IgD-negative memory B cell (primary cell): ENCODE measurements around the gene UMODL1. TPM values are rescaled to one million over a fixed set of nuclear protein-coding genes. Genes with fewer than 3 reads are reported as not detected.

Experiments used
- H3K27ac Mint-ChIP-seq, 3 donors: one replicate each; pipeline ENCODE4 v1.8.0; 2020 to 2022; ENCODE audit warnings: mild to moderate bottlenecking in 3 of 3, mixed read lengths in 3 of 3, moderate library complexity in 1 of 3
- H3K27me3 Mint-ChIP-seq: one replicate; pipeline ENCODE4 v1.8.0; 2021; ENCODE audit warnings: mixed read lengths
- H3K36me3 Mint-ChIP-seq: one replicate; pipeline ENCODE4 v1.8.0; 2020; ENCODE audit warnings: mild to moderate bottlenecking, mixed read lengths
- H3K4me1 Mint-ChIP-seq, 3 donors: one replicate each; pipeline ENCODE4 v1.8.0; 2020 to 2022; ENCODE audit warnings: mixed read lengths in 3 of 3, mild to moderate bottlenecking in 1 of 3
- H3K4me3 Mint-ChIP-seq, 4 donors: one replicate each; pipeline ENCODE4 v1.8.0; 2020 to 2022; ENCODE audit warnings: mild to moderate bottlenecking in 4 of 4, mixed read lengths in 4 of 4, moderate library complexity in 3 of 4
- H3K9me3 Mint-ChIP-seq, 3 donors: one replicate each; pipeline ENCODE4 v1.8.0; 2020 to 2021; ENCODE audit warnings: mixed read lengths in 3 of 3, mild to moderate bottlenecking in 1 of 3
- polyA plus RNA-seq: library from polyadenylated mRNA; unstranded; fragments of 300-500 nt; fragmentation: Illumina TruSeq; gene quantifications from one replicate; pipeline ENCODE4 v1.2.3, GENCODE V29; 2021

UMODL1 gene
- polyA plus RNA-seq, 1 donor from 2014 or later: 0.05 TPM

DNA sequence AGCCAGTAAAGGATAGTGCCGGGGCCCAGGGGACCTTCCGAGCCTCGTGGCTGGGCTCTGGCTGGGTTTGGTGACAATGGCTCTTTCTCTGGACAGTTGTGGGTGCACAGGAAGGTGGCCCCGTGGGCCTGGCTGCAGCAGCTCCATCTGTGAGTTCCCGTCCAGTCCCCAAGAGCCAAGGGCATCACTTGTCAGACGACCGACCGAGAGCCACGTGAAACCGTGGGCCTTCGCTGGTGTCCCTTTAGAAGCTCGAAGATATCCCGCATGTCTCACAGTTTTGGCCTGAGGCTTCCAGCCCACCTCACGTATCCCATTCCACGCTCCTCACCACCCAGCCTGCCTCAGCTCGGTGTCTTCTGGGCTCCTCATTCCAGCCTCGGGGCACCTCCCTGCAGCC is 27.2 kb upstream of the UMODL1 start:
- H3K36me3 Mint-ChIP-seq: no peaks in the 10 kb centered on the region
- H3K4me1 Mint-ChIP-seq: peaks cover 0 to 4% (median 0%) of the 10 kb centered on the region in 3 donors
- H3K27ac Mint-ChIP-seq: no peak overlapping the region
- peaks cover 2% of the 10 kb centered on the region for H3K27me3 Mint-ChIP-seq
- H3K4me3 Mint-ChIP-seq: no peak overlapping the region
- no peaks in the 10 kb centered on the region for H3K9me3 Mint-ChIP-seq

DNA sequence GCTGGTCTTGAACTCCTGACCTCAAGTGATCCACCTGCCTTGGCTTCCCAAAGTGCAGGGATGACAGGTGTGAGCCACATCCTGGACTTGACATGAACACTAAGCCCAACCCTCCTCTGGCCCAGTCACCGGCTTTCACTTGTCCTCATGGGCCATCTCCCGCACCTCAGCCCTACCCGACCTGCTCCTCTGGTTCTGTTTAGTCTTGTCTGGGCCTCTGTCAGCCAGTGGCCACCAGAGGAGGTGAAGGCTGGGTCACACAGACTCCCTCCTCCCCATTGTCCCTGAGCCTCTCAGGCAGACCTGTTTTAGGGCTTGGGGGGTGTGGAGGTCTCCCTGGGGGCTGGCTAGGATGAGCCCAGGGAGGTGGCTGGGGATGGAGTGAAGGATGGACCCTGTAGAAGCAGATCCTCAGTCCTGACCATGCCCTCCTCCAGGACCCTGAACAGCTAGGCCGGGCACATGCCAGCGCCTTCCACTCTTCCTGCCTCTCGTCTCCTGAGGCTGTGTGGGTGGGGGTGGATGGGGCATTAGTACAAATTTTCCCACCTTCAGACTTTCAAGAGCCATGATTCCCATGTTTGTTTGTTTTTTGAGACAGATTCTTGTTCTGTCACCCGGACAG is 26.1 kb upstream of the UMODL1 start:
- Mint-ChIP-seq H3K4me3 (no peak overlapping the region), H3K27ac (peak overlapping the region in 1 of 3 donors; percentile 73), H3K27me3 (peaks cover 2% of the 10 kb centered on the region), H3K36me3 (no peaks in the 10 kb centered on the region), H3K4me1 (peaks cover 0 to 4% (median 2%) of the 10 kb centered on the region in 3 donors), H3K9me3 (no peaks in the 10 kb centered on the region)

DNA sequence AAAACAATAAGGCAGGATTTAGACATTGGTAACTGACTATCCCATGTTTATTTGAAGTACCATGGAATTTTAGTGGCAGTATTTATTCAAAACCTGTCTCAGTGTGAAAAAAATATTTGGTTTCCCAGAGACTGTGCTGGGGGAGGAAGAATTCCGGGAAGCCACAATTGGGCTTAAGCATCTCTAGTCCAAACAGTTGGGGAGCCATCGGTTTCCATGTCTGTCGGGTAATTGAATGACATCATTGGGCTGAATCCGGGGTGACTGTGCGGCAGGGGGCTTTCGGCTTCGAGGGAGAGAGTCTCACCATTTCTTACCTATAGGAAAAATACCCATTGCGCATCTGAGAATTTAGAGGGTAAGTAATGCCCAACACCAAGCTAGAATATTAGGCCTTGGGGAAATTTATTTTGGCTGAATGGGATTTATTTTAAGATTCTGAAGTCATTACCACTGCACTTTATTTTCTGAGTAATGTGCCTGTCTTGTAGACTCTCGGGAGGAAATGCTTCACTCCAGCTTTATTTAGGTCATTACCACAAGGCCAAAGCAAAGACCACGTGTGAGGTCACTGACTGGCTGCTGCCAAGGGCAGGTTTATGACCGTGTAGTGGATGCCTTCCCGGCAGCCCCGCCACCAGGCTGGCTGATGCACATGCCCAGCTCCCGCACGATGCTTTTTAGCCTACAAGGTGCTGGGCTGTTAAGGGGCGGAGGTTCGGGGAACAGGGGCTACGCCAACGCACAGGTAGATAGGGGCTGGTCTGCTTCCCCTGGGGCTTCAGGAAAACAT is 23.1 kb upstream of the UMODL1 start:
- H3K4me1 Mint-ChIP-seq: peaks cover 0 to 4% (median 2%) of the 10 kb centered on the region in 3 donors
- no peaks in the 10 kb centered on the region for H3K36me3 Mint-ChIP-seq
- H3K27ac Mint-ChIP-seq: no peak overlapping the region
- no peaks in the 10 kb centered on the region for H3K9me3 Mint-ChIP-seq
- no peak overlapping the region for H3K4me3 Mint-ChIP-seq
- no peaks in the 10 kb centered on the region for H3K27me3 Mint-ChIP-seq

DNA sequence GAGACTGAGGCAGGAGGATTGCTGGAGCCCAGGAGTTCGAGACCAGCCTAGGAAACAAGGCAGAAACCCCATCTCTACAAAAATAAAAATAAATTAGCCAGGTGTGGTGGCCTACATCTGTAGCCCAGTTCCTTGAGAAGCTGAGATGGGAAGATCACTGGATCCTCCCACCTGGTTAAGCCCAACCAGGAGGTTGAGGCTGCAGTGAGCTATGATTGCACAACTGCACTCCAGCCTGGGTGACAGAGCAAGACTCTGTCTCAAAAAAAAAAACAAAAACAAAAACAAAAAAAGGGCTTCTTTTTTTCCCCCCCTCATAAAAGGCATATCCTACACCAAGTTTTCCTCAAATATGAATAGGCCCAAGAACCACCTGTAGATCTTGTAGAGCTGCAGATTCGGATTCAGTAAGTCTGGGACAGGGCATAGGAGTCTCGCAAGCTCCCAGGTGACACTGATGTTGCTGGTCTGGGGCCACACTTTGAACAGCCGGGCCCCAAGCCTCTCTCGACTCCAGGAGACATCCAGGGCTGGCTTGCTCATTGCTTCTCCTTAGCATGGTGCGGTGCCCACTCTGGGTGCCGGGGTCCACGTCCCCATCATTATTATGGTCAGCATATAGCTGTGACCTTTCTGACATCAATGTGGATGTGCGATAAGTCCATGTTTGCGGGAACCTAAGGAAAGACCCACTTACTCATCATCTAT is 22.1 kb upstream of the UMODL1 start:
- Mint-ChIP-seq H3K27ac (no peak overlapping the region), H3K4me3 (peak overlapping the region in 1 of 4 donors; percentile 41)

DNA sequence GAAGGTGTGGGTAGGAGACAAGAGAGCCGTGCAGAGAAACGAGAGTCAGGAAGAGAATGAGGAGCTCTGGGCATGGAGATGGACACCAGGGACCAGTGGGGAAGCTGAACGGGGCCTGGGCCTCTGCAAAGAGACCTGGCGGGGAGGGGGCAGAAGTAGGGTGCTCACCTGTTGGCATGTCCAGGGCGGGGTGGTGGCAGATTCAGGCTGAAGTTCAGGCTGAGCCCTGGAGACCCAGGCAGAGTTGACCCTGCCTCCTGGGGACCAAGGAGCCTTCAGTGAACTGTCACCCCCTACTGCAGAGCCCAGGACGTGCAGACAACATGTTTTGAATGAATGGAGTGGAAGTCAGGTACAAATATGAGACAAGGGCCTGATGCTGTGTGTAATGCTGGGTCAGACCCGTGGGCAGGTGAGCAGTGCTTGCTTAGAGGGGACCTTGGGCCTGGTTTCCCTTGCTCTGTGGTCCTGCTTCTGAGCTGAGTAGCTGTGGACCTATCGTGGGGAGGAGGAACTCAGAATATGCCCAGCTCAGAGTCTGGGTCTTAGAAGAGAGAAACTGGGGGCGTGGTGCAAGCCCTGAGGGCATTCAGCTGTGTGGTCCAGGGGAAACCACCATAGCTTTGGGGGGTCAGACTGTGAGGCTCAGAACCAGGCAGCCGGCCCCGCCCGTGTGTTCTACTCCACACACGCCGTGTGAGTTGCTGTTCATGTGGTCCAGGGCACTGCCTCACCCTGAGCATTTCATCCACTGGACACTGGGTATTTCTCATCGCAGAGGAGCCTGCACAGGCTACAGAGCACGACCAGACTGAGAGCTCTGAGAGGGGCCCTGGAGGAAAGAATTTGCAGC is 21.3 kb upstream of the UMODL1 start:
- no peaks in the 10 kb centered on the region for H3K36me3 Mint-ChIP-seq
- H3K9me3 Mint-ChIP-seq: peaks cover 0 to 1% (median 0%) of the 10 kb centered on the region in 3 donors
- H3K27me3 Mint-ChIP-seq: no peaks in the 10 kb centered on the region
- peaks cover 0 to 4% (median 2%) of the 10 kb centered on the region in 3 donors for H3K4me1 Mint-ChIP-seq
- H3K4me3 Mint-ChIP-seq: peak overlapping the region in 1 of 4 donors; percentile 41
- no peak overlapping the region for H3K27ac Mint-ChIP-seq

More for the DNA sequence above, 22.1 kb upstream of the UMODL1 start:
- H3K27me3 Mint-ChIP-seq: no peaks in the 10 kb centered on the region
- H3K4me1 Mint-ChIP-seq: peaks cover 0 to 4% (median 2%) of the 10 kb centered on the region in 3 donors
- H3K36me3 Mint-ChIP-seq: no peaks in the 10 kb centered on the region
- peaks cover 0 to 1% (median 0%) of the 10 kb centered on the region in 3 donors for H3K9me3 Mint-ChIP-seq

DNA sequence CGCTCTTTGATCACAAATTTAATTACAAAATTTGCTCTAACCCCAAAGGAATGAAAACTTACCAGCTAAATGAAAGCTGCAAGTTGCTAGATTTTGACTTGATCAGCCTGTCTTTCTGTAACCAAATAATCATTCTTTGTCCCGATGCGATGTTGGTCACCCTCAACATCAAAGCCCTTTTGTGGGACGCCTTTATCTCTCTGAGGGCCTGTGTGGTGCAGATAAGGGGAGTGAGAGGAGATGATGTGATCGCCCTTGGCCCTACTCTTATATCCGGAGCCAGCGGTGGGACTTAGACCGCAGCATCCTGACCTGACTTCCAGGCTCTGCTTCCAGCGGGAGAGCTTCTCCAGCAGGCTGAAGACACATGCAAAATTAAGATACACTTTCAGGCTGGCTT is 19.3 kb upstream of the UMODL1 start:
- peaks cover 1% of the 10 kb centered on the region for H3K27me3 Mint-ChIP-seq
- H3K36me3 Mint-ChIP-seq: no peaks in the 10 kb centered on the region
- H3K4me3 Mint-ChIP-seq: no peak overlapping the region
- H3K9me3 Mint-ChIP-seq: peaks cover 0 to 1% (median under 1%) of the 10 kb centered on the region in 3 donors
- H3K4me1 Mint-ChIP-seq: peaks cover 1 to 10% (median 9%) of the 10 kb centered on the region in 3 donors
- no peak overlapping the region for H3K27ac Mint-ChIP-seq

DNA sequence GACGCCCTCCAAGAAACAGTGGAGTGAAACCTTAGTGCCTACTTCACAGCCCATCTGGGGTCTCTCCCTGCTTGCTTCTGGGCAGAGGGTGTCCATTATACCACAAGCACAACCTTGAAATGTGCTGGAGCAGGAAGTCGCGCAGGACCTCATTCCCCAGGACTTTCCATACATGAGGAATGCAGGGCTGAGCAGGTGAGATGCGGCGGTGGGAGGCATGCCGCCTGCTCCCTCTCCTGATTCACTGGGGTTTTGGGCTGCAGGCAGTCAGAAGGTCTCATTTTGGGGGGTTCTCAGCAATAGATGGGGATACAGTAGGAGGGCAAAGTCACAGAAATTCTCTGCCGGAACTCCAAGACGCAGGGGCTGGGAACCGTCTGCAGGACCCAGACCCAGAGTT is 15.7 kb upstream of the UMODL1 start:
- no peaks in the 10 kb centered on the region for H3K36me3 Mint-ChIP-seq
- peaks cover 0 to 4% (median 1%) of the 10 kb centered on the region in 3 donors for H3K9me3 Mint-ChIP-seq
- no peak overlapping the region for H3K4me3 Mint-ChIP-seq
- no peak overlapping the region for H3K27ac Mint-ChIP-seq
- H3K4me1 Mint-ChIP-seq: peaks cover 14 to 30% (median 28%) of the 10 kb centered on the region in 3 donors
- H3K27me3 Mint-ChIP-seq: peaks cover 1% of the 10 kb centered on the region

DNA sequence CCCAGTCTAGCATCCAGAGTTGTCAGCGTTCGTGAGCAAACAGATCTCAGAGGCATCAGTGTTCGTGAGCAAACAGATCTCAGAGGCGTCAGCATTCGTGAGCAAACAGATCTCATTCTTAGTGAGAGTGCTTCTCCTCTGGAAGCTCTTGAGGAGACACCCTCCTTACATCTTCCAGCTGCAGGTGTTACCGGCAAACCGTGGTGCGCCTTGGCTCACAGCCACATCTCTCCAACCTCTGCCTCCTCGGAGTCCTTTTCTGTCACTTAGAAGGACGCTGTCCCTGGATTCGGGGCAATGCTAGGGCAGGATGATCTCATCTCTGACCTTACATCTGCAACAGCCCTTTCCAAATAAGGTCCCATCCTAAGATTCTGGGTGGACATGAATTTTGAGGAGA is 14.6 kb upstream of the UMODL1 start:
- H3K27ac Mint-ChIP-seq: peak overlapping the region in 1 of 3 donors; percentile 19
- peak overlapping the region in 1 of 4 donors; percentile 44 for H3K4me3 Mint-ChIP-seq
- H3K4me1 Mint-ChIP-seq: peaks cover 22 to 36% (median 34%) of the 10 kb centered on the region in 3 donors
- peaks cover 0 to 4% (median 1%) of the 10 kb centered on the region in 3 donors for H3K9me3 Mint-ChIP-seq
- H3K36me3 Mint-ChIP-seq: no peaks in the 10 kb centered on the region
- peaks cover 1% of the 10 kb centered on the region for H3K27me3 Mint-ChIP-seq

DNA sequence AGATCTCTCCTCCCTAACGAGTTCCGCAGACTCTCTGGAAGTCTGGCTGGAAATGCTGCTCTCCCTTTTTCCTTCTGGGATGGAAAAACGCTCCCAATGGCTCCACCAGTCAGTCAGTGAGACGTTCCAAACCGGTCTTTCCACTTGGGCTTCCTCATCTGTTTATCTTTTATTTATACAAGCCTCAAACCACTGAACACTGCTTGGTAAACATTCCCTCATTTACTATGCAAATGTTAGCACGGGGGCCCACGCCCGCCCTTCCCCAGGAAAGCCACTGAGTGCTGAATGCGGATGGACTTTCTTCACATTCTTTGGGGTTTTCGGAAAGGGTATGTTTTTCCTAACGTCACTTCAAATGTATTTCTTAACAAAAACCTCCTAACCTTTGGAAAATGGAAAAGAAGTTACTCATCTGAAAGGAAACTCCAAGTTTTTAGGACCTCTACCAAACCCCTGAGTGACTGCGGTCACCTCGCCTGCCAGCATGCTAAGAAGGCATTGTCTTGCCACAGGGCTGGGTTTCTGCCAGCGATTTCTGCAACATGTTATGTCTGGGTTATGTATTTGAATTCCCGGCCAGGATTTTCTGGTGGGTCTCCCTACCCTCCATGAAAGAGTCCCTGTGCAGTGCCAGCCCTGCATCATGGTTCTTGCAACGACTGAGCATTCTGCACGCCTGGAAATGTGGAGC is 14.0 kb upstream of the UMODL1 start:
- H3K9me3 Mint-ChIP-seq: peaks cover 0 to 4% (median 1%) of the 10 kb centered on the region in 3 donors
- peaks cover 1% of the 10 kb centered on the region for H3K27me3 Mint-ChIP-seq
- H3K36me3 Mint-ChIP-seq: no peaks in the 10 kb centered on the region
- peak overlapping the region in 2 of 3 donors; percentile 19 to 87 for H3K27ac Mint-ChIP-seq
- H3K4me1 Mint-ChIP-seq: peaks cover 29 to 40% (median 40%) of the 10 kb centered on the region in 3 donors
- H3K4me3 Mint-ChIP-seq: peak overlapping the region in 3 of 4 donors; percentile 19 to 83 (median 77)

DNA sequence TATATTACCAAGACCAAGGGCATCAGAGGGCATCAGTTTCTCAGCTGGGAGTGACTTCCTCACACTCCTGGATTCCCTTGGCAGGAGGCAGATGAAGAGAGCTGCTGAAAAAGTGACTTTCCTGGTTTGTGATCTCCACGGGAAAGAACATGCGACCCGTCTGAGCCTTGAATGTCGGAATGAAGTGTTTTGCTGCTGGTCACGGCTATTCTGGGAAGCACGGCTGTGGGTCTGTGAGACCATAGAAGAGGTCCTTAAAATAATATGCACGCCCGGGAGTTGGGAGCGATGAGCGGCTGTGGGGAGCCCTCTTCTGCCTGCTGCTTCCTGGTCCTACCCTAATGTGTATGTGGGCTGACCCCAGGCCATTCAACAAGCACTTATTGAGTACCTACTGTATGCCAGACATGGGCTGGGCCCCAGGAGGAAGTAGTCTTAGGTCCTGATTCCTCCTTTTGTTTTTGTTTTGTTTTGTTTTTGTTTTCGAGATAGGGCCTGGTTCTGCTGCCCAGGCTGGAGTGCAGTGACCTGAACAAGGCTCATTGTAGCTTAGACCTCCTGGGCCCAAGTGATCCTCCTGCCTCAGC is 13.2 kb upstream of the UMODL1 start:
- Mint-ChIP-seq H3K27me3 (peaks cover 1% of the 10 kb centered on the region), H3K9me3 (peaks cover 0 to 4% (median 1%) of the 10 kb centered on the region in 3 donors), H3K27ac (peak overlapping the region; percentile 15 to 87 (median 19)), H3K4me1 (peaks cover 31 to 46% (median 44%) of the 10 kb centered on the region in 3 donors), H3K4me3 (peak overlapping the region in 3 of 4 donors; percentile 19 to 83 (median 77)), H3K36me3 (no peaks in the 10 kb centered on the region)

DNA sequence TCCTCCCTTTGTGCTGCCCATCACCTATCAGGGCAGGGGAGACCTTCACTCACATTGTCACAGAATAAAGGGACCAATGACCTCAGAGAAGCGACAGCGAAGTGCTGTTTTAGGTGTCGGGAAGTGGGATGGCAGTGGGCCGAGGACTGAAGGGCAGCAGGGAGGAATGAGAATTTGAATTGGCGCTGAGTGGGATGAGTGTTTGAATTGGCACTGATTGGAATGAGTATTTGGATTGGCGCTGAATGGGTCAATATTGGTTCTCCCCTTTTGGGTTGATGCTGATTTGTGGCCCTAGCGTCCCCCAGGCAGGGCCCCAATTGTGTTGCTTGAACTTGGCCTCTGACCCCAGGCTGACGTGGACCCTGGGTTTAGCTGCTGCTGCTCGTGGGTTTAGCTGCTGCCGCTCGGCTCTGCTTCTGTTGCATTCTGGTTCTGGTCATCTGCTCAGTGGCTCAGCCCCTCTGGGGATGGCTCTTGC is 12.4 kb upstream of the UMODL1 start:
- peaks cover 0 to 4% (median 0%) of the 10 kb centered on the region in 3 donors for H3K9me3 Mint-ChIP-seq
- H3K36me3 Mint-ChIP-seq: no peaks in the 10 kb centered on the region
- peak overlapping the region in 1 of 4 donors; percentile 81 for H3K4me3 Mint-ChIP-seq
- H3K27ac Mint-ChIP-seq: peak overlapping the region in 1 of 3 donors; percentile 84
- H3K4me1 Mint-ChIP-seq: peaks cover 34 to 50% (median 46%) of the 10 kb centered on the region in 3 donors
- H3K27me3 Mint-ChIP-seq: peaks cover 1% of the 10 kb centered on the region

DNA sequence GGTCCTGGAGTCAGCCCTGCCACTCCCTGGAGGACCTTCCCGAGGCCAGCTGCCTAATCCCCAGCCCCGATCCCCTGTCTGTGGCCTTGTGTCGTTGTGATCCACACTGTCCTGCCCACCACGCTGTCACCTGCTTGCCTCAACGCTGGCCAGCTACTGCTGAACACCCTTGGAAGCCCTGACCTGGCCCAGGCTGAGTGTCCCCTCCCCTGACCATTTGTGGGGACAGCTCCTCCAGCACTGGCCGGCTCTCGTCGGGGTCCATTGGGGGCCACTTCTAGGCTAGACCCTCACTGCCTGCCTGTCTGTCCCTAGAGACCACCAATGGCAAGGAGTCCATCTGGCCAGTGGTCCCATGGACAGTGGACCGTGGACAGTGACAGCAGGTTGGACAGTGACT is 12.0 kb upstream of the UMODL1 start:
- Mint-ChIP-seq H3K36me3 (no peaks in the 10 kb centered on the region), H3K4me3 (peak overlapping the region in 1 of 4 donors; percentile 81), H3K9me3 (peaks cover 0 to 4% (median 0%) of the 10 kb centered on the region in 3 donors), H3K4me1 (peaks cover 38 to 54% (median 47%) of the 10 kb centered on the region in 3 donors), H3K27me3 (peaks cover 1% of the 10 kb centered on the region), H3K27ac (no peak overlapping the region)

DNA sequence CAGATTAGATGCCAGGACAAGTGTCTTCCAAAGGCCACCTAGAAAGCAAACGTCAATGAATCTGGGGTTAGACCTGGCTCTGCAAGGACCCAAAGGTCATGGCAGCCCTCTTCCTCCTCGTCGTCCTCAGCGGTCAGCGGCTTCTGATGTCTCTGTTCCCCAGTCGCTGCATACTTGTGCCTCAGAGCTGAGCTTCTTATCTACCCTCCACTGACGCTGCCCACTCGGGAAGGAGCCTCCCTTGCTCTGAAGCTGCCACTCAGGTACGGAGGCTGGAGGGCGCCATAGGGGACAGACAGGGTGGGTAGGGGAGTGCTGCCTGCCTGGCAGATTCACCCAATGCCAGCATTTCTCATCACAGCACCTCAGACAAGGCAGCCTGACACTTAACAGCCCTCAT is 11.4 kb upstream of the UMODL1 start:
- Mint-ChIP-seq H3K27ac (peak overlapping the region in 1 of 3 donors; percentile 19), H3K4me1 (peaks cover 41 to 59% (median 51%) of the 10 kb centered on the region in 3 donors), H3K9me3 (peaks cover 0 to 4% (median 0%) of the 10 kb centered on the region in 3 donors), H3K36me3 (no peaks in the 10 kb centered on the region), H3K4me3 (peak overlapping the region in 1 of 4 donors; percentile 11), H3K27me3 (peaks cover 1% of the 10 kb centered on the region)
